ENCODE results near the gene MON1A.

DNA sequence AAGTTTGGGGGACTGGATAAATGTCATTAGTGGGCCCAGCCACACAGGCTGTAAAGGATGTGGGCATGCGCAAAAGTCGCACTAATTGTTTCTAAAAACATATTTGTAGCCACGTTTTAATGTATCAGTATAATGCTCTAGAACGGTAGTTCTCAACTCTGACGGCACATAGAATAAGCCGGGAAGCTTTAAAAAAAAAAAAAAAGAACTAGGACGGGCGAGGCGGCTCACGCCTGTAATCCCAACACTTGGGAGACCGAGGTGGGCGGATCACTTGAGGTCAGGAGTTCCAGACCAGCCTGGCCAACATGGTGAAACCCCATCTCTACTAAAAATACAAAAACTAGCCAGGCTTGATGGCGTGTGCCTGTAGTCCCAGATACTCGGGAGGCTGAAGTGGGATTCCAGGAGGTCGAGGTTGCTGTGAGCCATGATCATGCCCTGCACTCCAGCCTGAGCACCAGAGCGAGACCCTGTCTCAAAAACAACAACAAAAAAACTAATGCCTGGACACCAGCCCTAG lies 618 bp upstream of the MON1A start:
- TF ChIP-seq POLR2AphosphoS5 (IDR thresholded peaks at IDR 0.05; ENCODE audit: low read depth, low read length) (no peak), SIN3A (IDR thresholded peaks at IDR 0.05; ENCODE audit: borderline replicate concordance, insufficient read depth, low read length) (no peak), FOXP2 (optimal IDR thresholded peaks at IDR 0.05; ENCODE audit: borderline replicate concordance, extremely low read depth, extremely low read length, insufficient read depth) (no peak)

Measured in PFSK-1 (cell line).